Osteocyte (in vitro differentiated cells): ENCODE measurements around the gene SORCS3. TPM values are rescaled to one million over a fixed set of nuclear protein-coding genes. Genes with fewer than 3 reads are reported as not detected.

Experiments used
- DNase-seq: peaks from one replicate; pipeline ENCODE4 v3.0.0; 2021; ENCODE audit warnings: mixed read lengths; ENCODE audit not compliant: unreplicated experiment; ENCODE audit errors: extremely low spot score
- H3K27ac Mint-ChIP-seq: one replicate; pipeline ENCODE4 v1.8.0; 2021; ENCODE audit warnings: mild to moderate bottlenecking, mixed read lengths; ENCODE audit not compliant: unreplicated experiment
- H3K27me3 Mint-ChIP-seq: one replicate; pipeline ENCODE4 v1.8.0; 2021; ENCODE audit warnings: mixed read lengths; ENCODE audit not compliant: unreplicated experiment
- H3K36me3 Mint-ChIP-seq: one replicate; pipeline ENCODE4 v1.8.0; 2021; ENCODE audit warnings: mixed read lengths; ENCODE audit not compliant: unreplicated experiment
- H3K4me1 Mint-ChIP-seq: one replicate; pipeline ENCODE4 v1.8.0; 2021; ENCODE audit warnings: mixed read lengths; ENCODE audit not compliant: unreplicated experiment
- H3K4me3 Mint-ChIP-seq: one replicate; pipeline ENCODE4 v1.8.0; 2021; ENCODE audit warnings: mild to moderate bottlenecking, moderate library complexity, mixed read lengths; ENCODE audit not compliant: unreplicated experiment
- H3K9me3 Mint-ChIP-seq: one replicate; pipeline ENCODE4 v1.8.0; 2021; ENCODE audit warnings: mixed read lengths; ENCODE audit not compliant: unreplicated experiment
- CTCF ChIP-seq: fragments of 200-600 bp; sonication (generic); IDR thresholded peaks from 2 replicates; pipeline ENCODE4 v1.5.0; 2021; ENCODE audit warnings: antibody characterized with exemption, mild to moderate bottlenecking, moderate library complexity
- total RNA-seq: library from RNA; stranded (reverse); gene quantifications from 2 replicates; pipeline ENCODE4 v1.2.1, GENCODE V29; 2021

Gene SORCS3
- total RNA-seq, 1 donor from 2014 or later: not detected

GRCh38 chr10:105139363-105139896 is 498.3 kb downstream of the SORCS3 start:
- no peak for DNase-seq
- Mint-ChIP-seq H3K9me3 (peaks cover 40% of the 10 kb centered on the region), H3K27ac (no peak overlapping the region), H3K27me3 (no peaks in the 10 kb centered on the region), H3K36me3 (no peaks in the 10 kb centered on the region), H3K4me1 (no peaks in the 10 kb centered on the region), H3K4me3 (no peak overlapping the region)
- TF ChIP-seq CTCF: no peak

GRCh38 chr10:105140600-105140999 is 499.5 kb downstream of the SORCS3 start:
- no peak for TF ChIP-seq CTCF
- no peak overlapping the region for H3K4me3 Mint-ChIP-seq
- H3K4me1 Mint-ChIP-seq: no peaks in the 10 kb centered on the region
- H3K27ac Mint-ChIP-seq: no peak overlapping the region
- DNase-seq: no peak
- no peaks in the 10 kb centered on the region for H3K36me3 Mint-ChIP-seq
- H3K9me3 Mint-ChIP-seq: peaks cover 37% of the 10 kb centered on the region
- no peaks in the 10 kb centered on the region for H3K27me3 Mint-ChIP-seq

GRCh38 chr10:105145711-105146110 is 504.6 kb downstream of the SORCS3 start:
- no peak overlapping the region for H3K4me3 Mint-ChIP-seq
- no peak for TF ChIP-seq CTCF
- DNase-seq: no peak
- no peaks in the 10 kb centered on the region for H3K36me3 Mint-ChIP-seq
- H3K27me3 Mint-ChIP-seq: no peaks in the 10 kb centered on the region
- H3K27ac Mint-ChIP-seq: no peak overlapping the region
- no peaks in the 10 kb centered on the region for H3K4me1 Mint-ChIP-seq
- H3K9me3 Mint-ChIP-seq: peaks cover 27% of the 10 kb centered on the region

- Mint-ChIP-seq H3K4me1 (no peaks in the 10 kb centered on the region), H3K27me3 (no peaks in the 10 kb centered on the region), H3K4me3 (no peak overlapping the region), H3K36me3 (no peaks in the 10 kb centered on the region), H3K27ac (no peak overlapping the region), H3K9me3 (peaks cover 28% of the 10 kb centered on the region)
- no peak for DNase-seq
- no peak for TF ChIP-seq CTCF
These were observed 505.3 kb downstream of the SORCS3 start for GRCh38 chr10:105146436-105146835.

- H3K9me3 Mint-ChIP-seq: peaks cover 27% of the 10 kb centered on the region
- no peaks in the 10 kb centered on the region for H3K36me3 Mint-ChIP-seq
- H3K27ac Mint-ChIP-seq: no peak overlapping the region
- no peak for TF ChIP-seq CTCF
- H3K4me1 Mint-ChIP-seq: no peaks in the 10 kb centered on the region
- no peak for DNase-seq
- H3K27me3 Mint-ChIP-seq: no peaks in the 10 kb centered on the region
- H3K4me3 Mint-ChIP-seq: no peak overlapping the region
These were observed 507.4 kb downstream of the SORCS3 start for GRCh38 chr10:105148456-105148855.
